Left colon (tissue), 2 donors: ENCODE results near the gene CCIN. TPM values are rescaled to one million over a fixed set of nuclear protein-coding genes. Genes with fewer than 3 reads are reported as not detected.
A peak's percentile ranks its signal among the peaks of the same experiment; 100 is the strongest.

Experiments used
- ATAC-seq: fragments of 200-7000 bp; cut with Tn5 transposase; one replicate; pipeline ENCODE4 v1.9.1; 2020; ENCODE audit warnings: mild to moderate bottlenecking, moderate library complexity
- DNase-seq, 2 donors: peaks; one replicate each; pipeline ENCODE4 v3.0.0-alpha.2; 2020
- intact Hi-C, 2 donors: fragments of 100-400 bp; cut with DNase I in 1 of 2; cut with micrococcal nuclease in 1 of 2; formaldehyde crosslinking; loops; one replicate each; pipeline versions ENCODE4 v1.11.2 to v1.14.0; 2022; cut with DNase I, micrococcal nuclease
- total RNA-seq, 2 donors: library from RNA; stranded (reverse); fragmentation: NEBNext Ultra II Directional; extraction: Animal tissue kit (Norgen Biotek cat#: 25700); gene quantifications; one replicate each; pipeline ENCODE4 v1.2.1, GENCODE V29; 2021
- donor health status: DM: no; HTN: no; CAD: no.
- donor health status: DM: yes; HTN: yes; CAD: no.

Gene CCIN
- total RNA-seq, 2 donors from 2014 or later, result 0.25 TPM; not detected in 1

DNA sequence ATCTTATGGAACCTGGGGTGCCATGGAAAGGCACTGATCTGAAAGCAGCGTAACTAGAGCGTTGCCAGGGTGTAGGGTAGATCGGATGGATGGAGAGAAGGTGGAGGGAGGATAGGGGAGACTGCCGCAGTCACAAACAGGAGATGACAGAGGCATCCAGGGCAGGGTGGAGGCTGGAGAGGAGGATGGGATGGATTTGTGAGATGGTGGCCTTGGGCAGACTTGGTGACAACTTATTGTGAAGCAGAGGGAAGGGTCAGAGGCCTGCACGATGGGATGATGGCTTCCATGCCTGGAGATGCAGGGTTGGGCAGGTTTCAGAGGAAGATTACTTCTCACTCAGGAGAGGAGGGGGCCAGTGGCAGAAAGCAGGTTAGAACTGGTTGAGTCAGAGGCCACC, 30.3 kb upstream of the CCIN start:
- intact Hi-C loops, result no loop called here
- DNase-seq (no peak), ATAC-seq (no peak)

- DNase-seq, result no peak
- ATAC-seq, result no peak
- intact Hi-C loops, result no loop called here
Measured at GRCh38 chr9:36140086-36141084, 28.8 kb upstream of the CCIN start.

DNA sequence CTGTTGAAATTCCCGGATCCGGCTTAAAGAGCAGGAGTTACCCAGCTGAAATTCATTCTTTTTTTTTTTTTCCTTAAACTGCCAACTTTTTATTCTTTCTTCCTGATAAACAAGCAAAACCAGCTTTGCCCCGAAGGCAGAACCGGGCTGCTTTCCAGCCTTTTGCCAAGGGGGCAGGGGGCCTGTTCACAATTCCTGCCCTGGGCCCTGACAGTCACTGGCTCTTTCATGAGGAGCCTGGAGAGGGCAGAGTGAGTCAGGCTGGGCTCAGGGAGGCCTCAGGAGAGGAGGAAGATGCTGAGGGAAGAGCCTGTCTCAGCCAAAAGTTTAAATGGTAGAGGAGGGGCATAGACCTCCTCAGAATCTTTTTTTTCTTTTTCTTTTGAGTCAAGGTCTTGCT, 27.9 kb upstream of the CCIN start:
- DNase-seq (no peak), ATAC-seq (no peak)
- intact Hi-C loops, result no loop called here

DNA sequence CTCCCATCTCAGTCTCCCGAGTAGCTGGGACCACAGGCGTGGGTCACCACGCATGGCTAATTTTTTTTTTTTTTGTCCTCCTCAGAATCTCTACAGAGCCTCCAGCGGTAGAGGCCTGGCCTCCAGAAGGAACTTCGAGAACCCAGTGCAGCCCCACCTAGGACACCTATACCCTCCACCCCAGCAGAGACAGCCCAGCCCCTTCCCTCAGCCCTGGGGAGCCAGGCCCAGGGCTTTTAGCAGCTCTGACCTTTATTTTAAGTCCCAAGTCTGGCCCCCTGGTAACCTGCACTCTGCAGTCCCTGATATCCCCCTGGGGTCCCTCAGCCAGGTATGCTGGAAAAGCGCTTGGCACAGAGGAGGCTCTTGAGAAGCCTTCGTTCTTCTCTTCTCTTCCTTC, 27.4 kb upstream of the CCIN start:
- DNase-seq, result no peak
- ATAC-seq, result no peak
- intact Hi-C loops, result no loop called here

DNA sequence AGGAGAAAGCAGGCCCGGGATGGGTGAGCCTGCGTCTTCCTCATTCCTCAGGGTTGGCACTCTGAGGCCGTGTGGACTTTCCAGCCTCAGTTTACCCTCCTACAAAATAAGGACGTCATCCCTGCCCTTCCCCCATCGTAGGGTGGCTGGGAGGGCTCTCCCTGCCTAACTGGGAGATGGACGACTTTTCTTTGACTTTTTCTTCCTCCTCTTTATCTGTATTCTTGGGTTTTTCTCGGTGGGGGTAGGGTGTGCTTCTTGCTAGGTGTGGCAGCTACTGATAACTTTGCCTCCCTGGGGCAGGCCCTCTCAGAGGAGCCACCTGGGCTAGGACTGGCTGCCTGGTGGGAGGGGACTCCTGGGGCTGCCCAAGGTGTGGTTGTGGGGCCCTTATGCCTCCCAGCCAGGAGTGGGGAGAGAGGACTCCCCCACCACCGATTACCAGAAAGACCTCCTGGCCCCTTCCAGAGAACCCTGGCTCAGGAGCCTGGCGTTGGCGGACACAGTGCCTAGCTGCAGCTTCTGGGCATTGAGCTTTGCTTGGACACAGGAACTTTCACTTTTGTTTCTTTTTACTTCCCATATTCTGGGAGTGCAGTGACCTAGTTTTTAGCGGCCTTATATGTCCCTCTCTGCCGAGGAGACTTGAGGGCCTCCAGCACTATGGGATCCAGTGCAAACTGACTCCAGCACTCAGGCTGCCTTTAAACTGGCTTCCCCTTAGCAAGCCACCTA, 26.5 kb upstream of the CCIN start:
- intact Hi-C loops, result no loop called here
- peak; percentile 88 for ATAC-seq
- peak in 1 of 2 donors; percentile 57 for DNase-seq

DNA sequence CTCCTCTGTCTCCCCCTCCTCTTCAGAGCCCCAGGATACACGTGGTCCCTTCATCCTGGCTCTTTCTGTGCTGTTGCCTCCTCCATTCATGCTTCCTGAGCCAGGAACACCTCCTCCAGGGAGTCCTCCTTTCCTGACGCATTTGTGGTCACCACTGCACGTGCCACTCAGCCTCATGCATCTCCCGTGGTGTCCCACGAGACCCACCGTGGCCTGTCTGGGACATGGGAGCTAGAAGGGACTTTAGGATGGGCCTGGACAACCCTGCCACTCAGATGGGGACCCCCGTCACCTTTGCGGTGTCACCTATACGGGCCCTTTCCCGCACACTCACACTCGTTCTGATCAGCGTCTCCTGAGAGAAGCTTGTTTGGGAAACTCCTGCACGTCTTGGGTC, 25.9 kb upstream of the CCIN start:
- DNase-seq (no peak), ATAC-seq (no peak)
- intact Hi-C loops, result no loop called here

- DNase-seq, result no peak
- intact Hi-C loops, result no loop called here
- no peak for ATAC-seq
Measured at GRCh38 chr9:36144309-36145232, 24.6 kb upstream of the CCIN start.

DNA sequence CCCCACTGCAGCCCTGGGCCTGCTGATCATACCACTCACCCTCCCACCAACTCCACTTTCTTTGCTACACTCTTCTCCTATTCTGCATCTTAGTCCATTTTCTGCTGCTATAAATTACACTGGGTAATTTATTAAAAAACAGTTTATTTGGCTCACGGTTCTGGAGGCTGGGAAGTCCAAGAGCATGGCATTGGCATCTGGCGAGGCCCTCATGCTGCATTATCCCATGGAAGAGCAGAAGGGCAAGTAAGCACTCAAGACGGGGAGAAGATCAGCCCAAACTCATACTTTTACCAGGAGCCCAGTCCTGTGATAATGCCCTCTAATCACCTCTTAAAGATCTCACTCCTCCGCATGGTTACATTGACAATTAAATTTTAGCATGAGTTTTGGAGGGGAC, 23.2 kb upstream of the CCIN start:
- DNase-seq, result no peak
- intact Hi-C loops, result no loop called here
- ATAC-seq, result no peak

DNA sequence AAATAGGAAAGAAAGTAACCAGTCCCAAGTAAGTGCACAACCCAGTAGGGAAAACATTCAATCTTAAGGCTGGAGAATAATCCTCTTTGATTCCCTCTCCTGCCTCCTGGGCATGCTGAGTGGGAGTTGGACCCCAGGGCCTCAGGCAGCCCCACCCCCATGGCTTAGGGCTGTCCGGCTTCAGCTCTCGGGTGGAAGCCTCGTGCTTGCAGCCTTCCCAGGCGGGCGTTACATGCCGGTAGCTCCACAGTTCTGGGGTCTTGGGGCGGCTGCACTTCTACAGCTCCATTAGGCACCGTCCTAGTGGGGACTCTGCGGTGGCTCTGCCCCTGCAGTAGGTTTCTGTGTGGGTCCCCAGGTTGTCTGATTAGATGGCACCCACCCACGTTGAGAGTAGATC, 22.5 kb upstream of the CCIN start:
- DNase-seq (no peak), ATAC-seq (no peak)
- intact Hi-C loops, result no loop called here

- intact Hi-C loops, result no loop called here
- DNase-seq (no peak), ATAC-seq (no peak)
Measured at GRCh38 chr9:36147441-36148175, 21.6 kb upstream of the CCIN start.

DNA sequence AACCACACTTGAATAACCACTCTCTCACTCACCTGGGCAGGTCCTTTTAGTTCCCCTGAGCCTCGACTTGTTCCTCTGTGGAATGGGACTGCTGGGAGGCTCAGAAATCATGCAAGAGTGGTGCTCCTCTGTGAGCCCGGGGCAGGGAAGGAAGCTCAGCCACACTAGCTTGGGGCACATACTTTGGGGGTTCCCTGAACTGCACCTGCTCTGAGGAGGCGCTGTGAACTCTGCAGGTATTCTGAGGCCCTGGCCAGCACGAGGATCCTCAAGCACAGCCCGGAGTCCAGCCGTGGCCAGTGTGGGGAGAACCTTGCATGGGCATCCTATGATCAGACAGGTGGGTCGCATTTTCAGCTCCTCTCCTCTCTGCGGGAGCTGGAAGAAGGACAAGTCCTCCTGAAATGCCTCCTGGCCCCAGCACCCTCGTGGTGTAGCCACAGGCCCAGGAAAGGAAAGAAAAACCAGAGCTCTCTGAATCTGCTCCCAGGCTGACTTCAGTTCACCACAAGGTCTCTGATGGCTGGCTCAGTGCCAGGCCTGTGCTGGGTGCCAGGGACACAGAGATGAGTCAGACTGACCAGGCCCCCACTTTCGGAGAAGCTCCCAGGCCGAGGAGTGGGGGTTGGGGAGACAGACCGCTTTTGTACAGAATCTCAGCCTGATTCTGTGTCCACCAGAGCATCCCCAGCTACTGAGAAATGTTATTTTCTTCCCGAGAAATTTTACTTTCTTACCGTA, 20.7 kb upstream of the CCIN start:
- peak; percentile 44 for ATAC-seq
- intact Hi-C loops, result no loop called here

GRCh38 chr9:36149197-36149596, 20.0 kb upstream of the CCIN start:
- ATAC-seq (no peak), DNase-seq (no peak)
- intact Hi-C loops, result no loop called here

More for the DNA sequence above, 20.7 kb upstream of the CCIN start:
- DNase-seq, result peak; percentile 90 to 96

DNA sequence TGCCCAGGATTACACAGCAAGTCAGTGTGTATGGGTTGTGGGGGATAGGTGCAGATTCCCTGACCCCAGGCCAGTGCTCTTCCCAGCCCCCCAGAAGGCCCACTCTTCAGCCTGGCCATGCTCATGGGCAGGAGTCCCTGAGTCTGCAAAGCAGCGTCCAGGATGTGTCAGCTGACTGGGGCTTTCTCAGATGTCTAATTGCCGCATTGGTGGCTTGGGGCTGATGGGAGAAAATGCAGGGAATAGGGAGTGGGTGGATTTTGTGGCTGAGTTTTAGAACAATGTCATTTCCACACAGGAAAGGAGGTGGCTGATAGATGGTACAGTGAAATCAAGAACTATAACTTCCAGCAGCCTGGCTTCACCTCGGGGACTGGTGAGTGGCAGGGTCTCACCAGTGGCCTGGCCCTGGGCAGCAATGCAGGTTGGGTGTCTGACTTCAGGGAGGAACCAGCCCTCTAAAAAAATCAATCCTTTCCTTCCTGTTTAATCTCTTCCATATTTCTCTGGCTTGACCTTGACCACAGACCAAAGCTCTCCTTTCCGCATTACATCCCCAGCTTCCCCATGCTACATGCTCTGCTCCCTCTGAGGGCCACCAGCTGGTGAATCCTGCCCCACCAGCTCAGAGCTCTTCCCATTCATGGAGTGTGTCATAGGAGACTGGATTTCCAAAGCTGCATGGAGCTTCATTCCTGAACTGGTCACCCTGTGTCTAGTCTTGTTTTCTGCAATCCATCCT, 18.4 kb upstream of the CCIN start:
- ATAC-seq (no peak), DNase-seq (no peak)
- intact Hi-C loops, result no loop called here

GRCh38 chr9:36151316-36152210, 17.6 kb upstream of the CCIN start:
- peak; percentile 67 to 80 for DNase-seq
- intact Hi-C loops, result no loop called here
- peak; percentile 49 for ATAC-seq

DNA sequence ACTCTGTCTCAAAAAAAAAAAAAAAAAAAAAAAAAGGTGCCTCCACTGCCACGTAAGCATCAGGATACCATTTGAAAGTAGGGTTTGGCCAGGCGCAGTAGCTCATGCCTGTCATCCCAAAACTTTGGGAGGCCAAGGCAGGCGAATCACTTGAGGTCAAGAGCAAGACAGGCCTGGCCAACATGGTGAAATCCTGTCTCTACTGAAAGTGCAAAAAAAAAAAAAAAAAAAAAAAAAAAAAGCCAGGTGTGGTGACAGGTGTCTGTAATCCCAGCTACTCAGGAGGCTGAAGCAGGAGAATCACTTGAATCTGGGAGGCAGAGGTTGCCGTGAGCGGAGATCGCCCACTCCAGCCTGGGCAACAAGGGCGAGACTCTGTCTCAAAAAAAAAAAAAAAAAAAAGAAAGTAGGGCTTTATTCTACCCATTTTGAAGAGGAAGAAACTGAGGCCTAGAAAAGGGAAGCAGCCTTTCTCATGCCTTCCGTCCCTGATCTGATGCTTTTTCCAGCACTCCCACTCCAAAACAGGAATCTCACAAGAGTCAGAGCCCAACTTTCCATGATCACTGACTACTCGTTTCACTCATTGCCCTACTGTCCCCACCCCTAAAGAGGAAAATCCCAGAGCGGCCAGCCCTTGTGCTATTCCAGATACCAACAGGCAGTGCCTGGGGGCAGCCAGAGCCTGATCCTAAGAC, 16.3 kb upstream of the CCIN start:
- intact Hi-C loops, result no loop called here
- no peak for DNase-seq
- ATAC-seq, result no peak

GRCh38 chr9:36153746-36154145, 15.4 kb upstream of the CCIN start:
- DNase-seq, result no peak
- no peak for ATAC-seq
- intact Hi-C loops, result no loop called here
